H1 (cell line): ENCODE results near the gene CACNA1C. TPM values are rescaled to one million over a fixed set of nuclear protein-coding genes. Genes with fewer than 3 reads are reported as not detected.

ENCODE experiments used
- CTCF ChIA-PET: fragments of 300-600 bp; sonication (Branson Sonifier 250); formaldehyde crosslinking; loops from one replicate; lab custom pipeline; 2021; ENCODE audit not compliant: partially characterized antibody; lab: Charles Lee
- POLR2A ChIA-PET: fragments of 300-600 bp; sonication (Branson Sonifier 250); formaldehyde crosslinking; loops from one replicate; lab custom pipeline; 2021; ENCODE audit warnings: inconsistent platforms; ENCODE audit not compliant: partially characterized antibody; lab: Charles Lee
- DNase-seq, 2 experiments: peaks; one replicate each; pipeline versions ENCODE4 v3.0.0 to v3.0.0-alpha.2; 2010 to 2022; ENCODE audit warnings: low spot score in 2 of 2, low read depth in 1 of 2, mixed read lengths in 1 of 2
- FAIRE-seq: peaks from 2 replicates; lab custom pipeline; 2011; peaks lifted over from hg19 to GRCh38; lab: Jason Lieb, UNC
- H2AFZ ChIP-seq: 2 replicates; pipeline ENCODE4 v1.8.1; 2012; ENCODE audit warnings: low read length, inconsistent platforms
- H2AK5ac ChIP-seq: 2 replicates; pipeline ENCODE4 v1.6.1; 2013; ENCODE audit warnings: low read depth, low read length
- H2BK120ac ChIP-seq: replicated peaks from 2 replicates; pipeline ENCODE3; 2013; ENCODE audit warnings: low read depth, low read length, inconsistent platforms
- H2BK12ac ChIP-seq: 2 replicates; pipeline ENCODE4 v1.6.1; 2013; ENCODE audit warnings: low read depth, low read length
- H2BK15ac ChIP-seq: 2 replicates; pipeline ENCODE4 v1.6.1; 2013; ENCODE audit warnings: low read length
- H2BK20ac ChIP-seq: 2 replicates; pipeline ENCODE4 v1.6.1; 2013; ENCODE audit warnings: low read length
- H2BK5ac ChIP-seq: 2 replicates; pipeline ENCODE4 v1.6.1; 2013; ENCODE audit warnings: low read depth, low read length
- H3K14ac ChIP-seq: 2 replicates; pipeline ENCODE4 v1.6.1; 2013; ENCODE audit warnings: inconsistent platforms; ENCODE audit not compliant: insufficient read length
- H3K18ac ChIP-seq: 2 replicates; pipeline ENCODE4 v1.6.1; 2013; ENCODE audit warnings: low read length; ENCODE audit errors: extremely low read depth
- H3K23ac ChIP-seq: 2 replicates; pipeline ENCODE4 v1.6.1; 2013; ENCODE audit warnings: inconsistent platforms; ENCODE audit not compliant: insufficient read length
- H3K23me2 ChIP-seq: 2 replicates; pipeline ENCODE4 v1.6.1; 2013; ENCODE audit warnings: low read depth, low read length
- H3K27ac ChIP-seq: 2 replicates; pipeline ENCODE4 v1.6.1; 2011; ENCODE audit warnings: low read depth, low read length, inconsistent platforms
- H3K27me3 ChIP-seq, 4 experiments: replicated peaks in 1 of 4; 1 replicate in 1 of 4; 2 replicates in 3 of 4; pipeline versions ENCODE4 v1.6.1 to v1.8.1; 2011 to 2013; ENCODE audit warnings: low read length in 3 of 4, mild to moderate bottlenecking in 3 of 4, inconsistent platforms in 2 of 4, mixed read lengths in 2 of 4, moderate library complexity in 1 of 4; ENCODE audit not compliant: control insufficient read depth in 3 of 4, insufficient read depth in 3 of 4; ENCODE audit errors: extremely low read depth in 1 of 4
- H3K36me3 ChIP-seq, 4 experiments: 2 replicates each; pipeline versions ENCODE4 v1.6.1 to v1.8.1; 2011 to 2013; ENCODE audit warnings: mild to moderate bottlenecking in 4 of 4, low read length in 3 of 4, moderate library complexity in 2 of 4, control low read depth in 1 of 4, inconsistent platforms in 1 of 4; ENCODE audit not compliant: insufficient read depth in 4 of 4, control insufficient read depth in 2 of 4
- H3K4ac ChIP-seq: replicated peaks from 2 replicates; pipeline ENCODE3; 2013; ENCODE audit warnings: low read length, low read depth, mixed read lengths, inconsistent platforms; ENCODE audit not compliant: insufficient read length
- H3K4me1 ChIP-seq, 4 experiments: replicated peaks in 1 of 4; 1 replicate in 1 of 4; 2 replicates in 3 of 4; pipeline versions ENCODE4 v1.6.1 to v1.8.1; 2011 to 2013; ENCODE audit warnings: low read length in 3 of 4, inconsistent platforms in 2 of 4, mixed read lengths in 1 of 4; ENCODE audit not compliant: insufficient read depth in 4 of 4, control insufficient read depth in 3 of 4
- H3K4me2 ChIP-seq, 2 experiments: 2 replicates each; pipeline versions ENCODE4 v1.6.1 to v1.8.1; 2011 to 2013; ENCODE audit warnings: low read depth in 2 of 2, low read length in 2 of 2, control low read depth in 1 of 2, inconsistent platforms in 1 of 2, mild to moderate bottlenecking in 1 of 2; ENCODE audit not compliant: insufficient read depth in 1 of 2
- H3K4me3 ChIP-seq, 4 experiments: fragments of 200-600, 300-600 bp in 1 of 4; sonication (generic), shearing (Covaris generic), sonication (Bioruptor Twin) in 1 of 4; 2 replicates each; pipeline versions ENCODE4 v1.5.1 to v1.8.1; 2011 to 2016; ENCODE audit warnings: low read length in 4 of 4, low read depth in 3 of 4, control low read depth in 2 of 4, inconsistent platforms in 2 of 4, mild to moderate bottlenecking in 2 of 4, mixed read lengths in 1 of 4, moderate library complexity in 1 of 4; ENCODE audit not compliant: insufficient read depth in 2 of 4; ENCODE audit errors: extremely low read depth in 1 of 4
- H3K56ac ChIP-seq: replicated peaks from 2 replicates; pipeline ENCODE3; 2013; ENCODE audit warnings: low read depth, mild to moderate bottlenecking, mixed read lengths, low read length, inconsistent platforms; ENCODE audit not compliant: insufficient read length
- H3K79me1 ChIP-seq: 2 replicates; pipeline ENCODE4 v1.6.1; 2013; ENCODE audit warnings: low read depth, low read length, control low read depth
- H3K79me2 ChIP-seq, 2 experiments: 2 replicates each; pipeline versions ENCODE4 v1.6.1 to v1.8.1; 2012 to 2013; ENCODE audit warnings: low read length in 2 of 2, mild to moderate bottlenecking in 2 of 2, inconsistent platforms in 1 of 2; ENCODE audit not compliant: insufficient read depth in 2 of 2, control insufficient read depth in 1 of 2
- H3K9ac ChIP-seq, 4 experiments: replicated peaks in 1 of 4; 1 replicate in 1 of 4; 2 replicates in 3 of 4; pipeline versions ENCODE4 v1.6.1 to v1.8.1; 2011 to 2013; ENCODE audit warnings: low read depth in 3 of 4, low read length in 3 of 4, control low read depth in 2 of 4, mild to moderate bottlenecking in 2 of 4, moderate library complexity in 2 of 4, inconsistent platforms in 1 of 4; ENCODE audit errors: extremely low read depth in 1 of 4
- H3K9me3 ChIP-seq, 2 experiments: 2 replicates each; pipeline versions ENCODE4 v1.6.1 to v1.8.1; 2012 to 2013; ENCODE audit warnings: mild to moderate bottlenecking in 2 of 2, moderate library complexity in 2 of 2, control low read depth in 1 of 2, inconsistent platforms in 1 of 2, low read depth in 1 of 2, low read length in 1 of 2, mixed read lengths in 1 of 2; ENCODE audit not compliant: insufficient read depth in 2 of 2
- H4K20me1 ChIP-seq, 2 experiments: replicated peaks in 1 of 2; 2 replicates each; pipeline versions ENCODE3 to v1.8.1; 2011 to 2013; ENCODE audit warnings: inconsistent platforms in 2 of 2, low read length in 2 of 2, mild to moderate bottlenecking in 1 of 2; ENCODE audit not compliant: insufficient read depth in 2 of 2, control insufficient read depth in 1 of 2
- H4K5ac ChIP-seq: 2 replicates; pipeline ENCODE4 v1.6.1; 2013; ENCODE audit warnings: low read length, low read depth, mixed read lengths, inconsistent platforms; ENCODE audit not compliant: insufficient read length
- H4K8ac ChIP-seq: 2 replicates; pipeline ENCODE4 v1.8.0; 2013; ENCODE audit warnings: mild to moderate bottlenecking, moderate library complexity, low read length, inconsistent platforms; ENCODE audit not compliant: insufficient read depth; ENCODE audit errors: extremely low read depth
- H4K91ac ChIP-seq: replicated peaks from 2 replicates; pipeline ENCODE3; 2013; ENCODE audit warnings: low read length, mixed read lengths, inconsistent platforms; ENCODE audit not compliant: insufficient read length
- ASH2L ChIP-seq: fragments of 200-600, 300-600 bp; sonication (generic); IDR thresholded peaks from one replicate; pipeline ENCODE4 v1.7.1; 2017; ENCODE audit warnings: low read length
- BRCA1 ChIP-seq: IDR thresholded peaks from 2 replicates; pipeline ENCODE4 v1.6.1; 2012; ENCODE audit warnings: low read depth, low read length, improper control_type of control experiment
- CTBP2 ChIP-seq: IDR thresholded peaks from 2 replicates; pipeline ENCODE4 v1.7.0; 2011; ENCODE audit warnings: borderline replicate concordance, mild to moderate bottlenecking, moderate library complexity, mixed read lengths, low read length; ENCODE audit not compliant: insufficient read depth, insufficient read length
- CTCF ChIP-seq, 3 experiments: IDR thresholded peaks; 1 replicate in 2 of 3; 2 replicates in 1 of 3; pipeline versions ENCODE4 v1.5.1 to v1.6.1; 2011; ENCODE audit warnings: low read length in 3 of 3, mild to moderate bottlenecking in 3 of 3, inconsistent platforms in 2 of 3, low read depth in 1 of 3, moderate library complexity in 1 of 3; ENCODE audit not compliant: insufficient read depth in 1 of 3; ENCODE audit errors: control extremely low read depth in 1 of 3
- MAX ChIP-seq: IDR thresholded peaks from 2 replicates; pipeline ENCODE4 v1.6.1; 2012; ENCODE audit warnings: inconsistent platforms
- NANOG ChIP-seq: IDR thresholded peaks from 2 replicates; pipeline ENCODE4 v1.6.1; 2011; ENCODE audit warnings: low read length, low read depth, mild to moderate bottlenecking, inconsistent platforms; ENCODE audit not compliant: insufficient read depth, poor library complexity, severe bottlenecking
- SP2 ChIP-seq: IDR thresholded peaks from 2 replicates; pipeline ENCODE4 v1.6.1; 2012; ENCODE audit warnings: mild to moderate bottlenecking, low read length, inconsistent platforms
- TCF12 ChIP-seq: IDR thresholded peaks from 2 replicates; pipeline ENCODE4 v1.6.1; 2011; ENCODE audit warnings: low read depth, mild to moderate bottlenecking, low read length
- YY1 ChIP-seq: IDR thresholded peaks from 2 replicates; pipeline ENCODE4 v1.6.1; 2011; ENCODE audit warnings: low read depth, mild to moderate bottlenecking, low read length
- WGBS, 2 experiments: shearing (Covaris generic) in 1 of 2; methylation state at CpG; one replicate each; pipeline versions ENCODE4 v1.1.6 to v1.1.7; 2013 to 2015; ENCODE audit warnings: low lambda C conversion rate in 2 of 2, mixed read lengths in 2 of 2, inconsistent platforms in 1 of 2, low coverage in 1 of 2, missing lambda C conversion rate in 1 of 2; ENCODE audit not compliant: insufficient replicate concordance in 2 of 2, insufficient coverage in 1 of 2, insufficient read length in 1 of 2; ENCODE audit errors: extremely low coverage in 1 of 2, missing lambda C conversion rate in 1 of 2; 5-methylcytosine and 5-hydroxymethylcytosine counted together
- polyA plus RNA-seq, 7 experiments: library from polyadenylated mRNA; depleted of rRNA in 3 of 7; stranded (reverse) in 5 of 7; unstranded in 2 of 7; fragments of >200 nt in 5 of 7; fragments of 200-250 nt in 2 of 7; gene quantifications; 1 replicate in 5 of 7; 2 replicates in 1 of 7; 4 replicates in 1 of 7; pipeline versions ENCODE4 v1.2.1 to v1.2.3, GENCODE V29; 2011 to 2013; ENCODE audit warnings: missing spikeins in 2 of 7, mixed read lengths in 2 of 7
- total RNA-seq: library from RNA; stranded (reverse); fragmentation: NEBNext Ultra II Directional; extraction: Animal tissue kit (Norgen Biotek cat#: 25700); gene quantifications from 2 replicates; pipeline ENCODE4 v1.2.1, GENCODE V29; 2021
- TF ChIP-seq, protein P1 (sequence below): IDR thresholded peaks from 2 replicates; pipeline ENCODE4 v1.6.1; 2012; ENCODE audit warnings: low read length, inconsistent platforms

The CACNA1C gene
- total and polyA plus RNA-seq, 2 of the 8 experiments (the other 6 are each of a cell fraction or from before 2014, with no cell fraction given), result 1.3 TPM

GRCh38 chr12:2634471-2634870, 581.7 kb downstream of the CACNA1C start:
- Histone ChIP-seq H2BK5ac (no peak overlapping the region), H3K79me1 (no peaks in the 10 kb centered on the region), H2AFZ (no peak overlapping the region), H2BK120ac (no peak overlapping the region), H3K4me3 (no peak overlapping the region), H4K91ac (no peak overlapping the region), H3K4me1 (no peaks in the 10 kb centered on the region), H3K27ac (no peak overlapping the region), H3K27me3 (no peaks in the 10 kb centered on the region), H3K4ac (no peak overlapping the region), H3K56ac (no peak overlapping the region), H4K8ac (no peak overlapping the region), H3K9me3 (no peaks in the 10 kb centered on the region), H2BK20ac (no peak overlapping the region), H2AK5ac (no peak overlapping the region; the same call in 1 of the 2 replicates), H3K9ac (no peak overlapping the region), H3K4me2 (no peak overlapping the region), H4K5ac (no peak overlapping the region), H3K36me3 (no peaks in the 10 kb centered on the region), H4K20me1 (no peaks in the 10 kb centered on the region), H2BK15ac (no peak overlapping the region), H3K23ac (no peak overlapping the region), H3K79me2 (no peaks in the 10 kb centered on the region), H3K18ac (no peak overlapping the region), H3K23me2 (no peaks in the 10 kb centered on the region), H2BK12ac (no peak overlapping the region), H3K14ac (no peak overlapping the region)
- 70% methylated on average over 1 of the region's 2 CpGs; no CpG with 5 or more reads in 1 of the 2 experiments for WGBS, 2 experiments
- no peak for DNase-seq
- ChIA-PET POLR2A (no interaction called here), CTCF (interaction anchor here (1.5 kb wide), 1 partner anchor 18 kb away, joined by 3 read pairs; no protein-coding TSS in a partner anchor)
- no peak for FAIRE-seq
- TF ChIP-seq MAX (no peak), SP2 (no peak), CTBP2 (no peak), YY1 (no peak), ASH2L (no peak), BRCA1 (no peak), NANOG (no peak), CTCF (IDR thresholded peaks at IDR 0.05; ENCODE audit: control extremely low read depth in 1 of 3, insufficient read depth in 1 of 3, low read depth in 1 of 3, low read length in 3 of 3) (no peak), TCF12 (no peak)
- TF ChIP-seq, protein P1, sequence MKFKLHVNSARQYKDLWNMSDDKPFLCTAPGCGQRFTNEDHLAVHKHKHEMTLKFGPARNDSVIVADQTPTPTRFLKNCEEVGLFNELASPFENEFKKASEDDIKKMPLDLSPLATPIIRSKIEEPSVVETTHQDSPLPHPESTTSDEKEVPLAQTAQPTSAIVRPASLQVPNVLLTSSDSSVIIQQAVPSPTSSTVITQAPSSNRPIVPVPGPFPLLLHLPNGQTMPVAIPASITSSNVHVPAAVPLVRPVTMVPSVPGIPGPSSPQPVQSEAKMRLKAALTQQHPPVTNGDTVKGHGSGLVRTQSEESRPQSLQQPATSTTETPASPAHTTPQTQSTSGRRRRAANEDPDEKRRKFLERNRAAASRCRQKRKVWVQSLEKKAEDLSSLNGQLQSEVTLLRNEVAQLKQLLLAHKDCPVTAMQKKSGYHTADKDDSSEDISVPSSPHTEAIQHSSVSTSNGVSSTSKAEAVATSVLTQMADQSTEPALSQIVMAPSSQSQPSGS, result no peak
